Measurements from ENCODE around the gene TNRC6A.

- no peak for TF ChIP-seq POLR2AphosphoS5 (IDR thresholded peaks at IDR 0.05; ENCODE audit: low read depth, low read length)
- no peak for TF ChIP-seq POLR2A (IDR thresholded peaks at IDR 0.05; ENCODE audit: low read depth, low read length)
- no peak for TF ChIP-seq TAF1 (IDR thresholded peaks at IDR 0.05; ENCODE audit: borderline replicate concordance, low read depth, low read length)
These were observed 91.7 kb downstream of the TNRC6A start for GRCh38 chr16:24821129-24821528.
